ENCODE results near the gene NUFIP1.

The NUFIP1 gene

DNA sequence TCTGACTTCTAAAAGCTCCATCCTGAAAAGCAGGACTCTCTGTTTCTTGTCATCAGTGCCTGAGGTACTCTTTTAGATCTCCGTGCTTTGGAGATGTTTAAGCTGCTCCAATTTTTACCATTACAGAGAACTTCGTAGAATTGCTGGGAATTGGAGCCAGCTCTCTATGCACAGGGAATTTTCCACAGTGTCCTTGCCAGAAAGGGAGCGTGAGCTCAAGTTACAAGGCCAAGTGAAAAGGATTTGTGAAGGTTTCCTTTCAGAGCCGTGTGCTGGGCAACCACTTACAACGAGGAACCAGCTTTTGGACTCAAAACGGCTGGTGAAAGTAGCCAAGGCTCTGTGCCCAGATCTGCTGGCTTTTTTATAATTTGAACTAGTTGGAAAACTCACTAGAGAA is 82.6 kb downstream of the NUFIP1 start:
- no peaks in the 10 kb centered on the region for H3F3A ChIP-seq (ENCODE audit: control insufficient read depth, insufficient read depth)
- no peaks in the 10 kb centered on the region for H3K9me2 ChIP-seq (replicated peaks; ENCODE audit: control insufficient read depth, low read length)
- H3K9me3 ChIP-seq (ENCODE audit: control insufficient read depth, insufficient read depth, low read length) = no peaks in the 10 kb centered on the region
- H3K36me3 ChIP-seq (ENCODE audit: control insufficient read depth, low read length) = no peaks in the 10 kb centered on the region
- H3K27me3 ChIP-seq (ENCODE audit: control insufficient read depth, low read length) = peaks cover 26% of the 10 kb centered on the region
- H3K27ac ChIP-seq (ENCODE audit: low read depth, low read length) = no peak overlapping the region
- TF ChIP-seq EZH2phosphoT487 (IDR thresholded peaks at IDR 0.05; ENCODE audit: borderline replicate concordance, low read length) = no peak
- no peak for TF ChIP-seq CTCF (IDR thresholded peaks at IDR 0.05; ENCODE audit: low read depth, low read length, poor library complexity, severe bottlenecking)
- no peaks in the 10 kb centered on the region for H3K79me2 ChIP-seq (ENCODE audit: control insufficient read depth, low read length)
- no peak overlapping the region for H3K4me3 ChIP-seq (ENCODE audit: low read length)
- no peaks in the 10 kb centered on the region for H3K4me1 ChIP-seq (ENCODE audit: control insufficient read depth, low read length)
- no peak overlapping the region for H3K4me2 ChIP-seq (ENCODE audit: low read length)
- no peaks in the 10 kb centered on the region for H4K20me1 ChIP-seq (ENCODE audit: control insufficient read depth, insufficient read depth, low read depth, low read length)

DNA sequence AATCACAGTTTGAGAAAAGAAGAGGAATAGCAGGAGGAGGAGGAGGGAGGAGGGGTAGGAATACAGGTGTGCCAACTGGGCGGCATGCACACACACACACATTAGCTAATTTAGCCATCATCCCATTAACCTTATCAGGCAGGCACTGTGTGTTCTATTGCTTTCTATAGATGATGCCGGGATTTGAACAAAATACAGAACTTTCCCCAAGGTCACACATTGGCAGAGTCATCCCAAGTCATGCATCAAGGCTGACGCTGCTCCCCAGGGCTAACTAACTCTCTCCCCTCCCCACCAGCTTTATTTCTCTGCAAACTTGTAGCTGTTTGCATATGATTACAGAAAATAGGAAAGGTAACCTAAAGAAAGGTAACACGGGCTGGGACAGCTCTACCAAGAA is 83.0 kb downstream of the NUFIP1 start:
- Histone ChIP-seq H4K20me1 (ENCODE audit: control insufficient read depth, insufficient read depth, low read depth, low read length) (no peaks in the 10 kb centered on the region), H3K36me3 (ENCODE audit: control insufficient read depth, low read length) (no peaks in the 10 kb centered on the region), H3K9me2 (replicated peaks; ENCODE audit: control insufficient read depth, low read length) (no peaks in the 10 kb centered on the region), H3K79me2 (ENCODE audit: control insufficient read depth, low read length) (no peaks in the 10 kb centered on the region), H3K4me1 (ENCODE audit: control insufficient read depth, low read length) (no peaks in the 10 kb centered on the region), H3K27ac (ENCODE audit: low read depth, low read length) (no peak overlapping the region), H3K4me3 (ENCODE audit: low read length) (no peak overlapping the region), H3F3A (ENCODE audit: control insufficient read depth, insufficient read depth) (no peaks in the 10 kb centered on the region), H3K4me2 (ENCODE audit: low read length) (no peak overlapping the region), H3K9me3 (ENCODE audit: control insufficient read depth, insufficient read depth, low read length) (no peaks in the 10 kb centered on the region), H3K27me3 (ENCODE audit: control insufficient read depth, low read length) (peaks cover 26% of the 10 kb centered on the region)
- no peak for TF ChIP-seq CTCF (IDR thresholded peaks at IDR 0.05; ENCODE audit: low read depth, low read length, poor library complexity, severe bottlenecking)

GRCh38 chr13:44905556-44905955 is 83.7 kb downstream of the NUFIP1 start:
- TF ChIP-seq CTCF (IDR thresholded peaks at IDR 0.05; ENCODE audit: low read depth, low read length, poor library complexity, severe bottlenecking) = no peak
- no peak for TF ChIP-seq EZH2phosphoT487 (IDR thresholded peaks at IDR 0.05; ENCODE audit: borderline replicate concordance, low read length)
- H3K27ac ChIP-seq (ENCODE audit: low read depth, low read length) = no peak overlapping the region
- H3K36me3 ChIP-seq (ENCODE audit: control insufficient read depth, low read length) = no peaks in the 10 kb centered on the region
- H3K79me2 ChIP-seq (ENCODE audit: control insufficient read depth, low read length) = no peaks in the 10 kb centered on the region
- H3K4me2 ChIP-seq (ENCODE audit: low read length) = no peak overlapping the region
- H3K27me3 ChIP-seq (ENCODE audit: control insufficient read depth, low read length) = peaks cover 26% of the 10 kb centered on the region
- H3K9me3 ChIP-seq (ENCODE audit: control insufficient read depth, insufficient read depth, low read length) = no peaks in the 10 kb centered on the region
- H3K4me3 ChIP-seq (ENCODE audit: low read length) = no peak overlapping the region
- no peaks in the 10 kb centered on the region for H3K4me1 ChIP-seq (ENCODE audit: control insufficient read depth, low read length)
- no peaks in the 10 kb centered on the region for H3F3A ChIP-seq (ENCODE audit: control insufficient read depth, insufficient read depth)
- H4K20me1 ChIP-seq (ENCODE audit: control insufficient read depth, insufficient read depth, low read depth, low read length) = no peaks in the 10 kb centered on the region
- H3K9me2 ChIP-seq (replicated peaks; ENCODE audit: control insufficient read depth, low read length) = no peaks in the 10 kb centered on the region

DNA sequence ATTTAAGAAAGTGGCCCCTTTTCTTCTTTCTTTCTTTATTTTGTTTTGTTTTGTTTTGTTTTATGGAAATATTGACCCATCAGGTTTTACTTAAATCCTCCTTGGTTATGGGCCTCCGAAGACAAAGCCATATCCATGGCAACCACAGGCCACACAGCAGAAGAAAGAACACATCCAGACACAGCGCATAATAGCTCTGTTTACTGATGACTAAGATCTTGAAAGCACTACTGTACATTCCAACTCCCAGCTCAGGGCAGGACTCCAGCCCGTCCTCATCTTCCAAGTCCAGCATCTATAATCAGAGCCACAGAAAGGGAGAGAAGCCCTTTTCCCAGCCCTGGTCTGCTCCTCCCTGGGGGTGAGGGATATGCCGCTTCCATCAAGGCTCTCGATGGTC is 84.3 kb downstream of the NUFIP1 start:
- H4K20me1 ChIP-seq (ENCODE audit: control insufficient read depth, insufficient read depth, low read depth, low read length) = no peaks in the 10 kb centered on the region
- H3K4me1 ChIP-seq (ENCODE audit: control insufficient read depth, low read length) = no peaks in the 10 kb centered on the region
- no peaks in the 10 kb centered on the region for H3F3A ChIP-seq (ENCODE audit: control insufficient read depth, insufficient read depth)
- no peak overlapping the region for H3K4me2 ChIP-seq (ENCODE audit: low read length)
- H3K9me3 ChIP-seq (ENCODE audit: control insufficient read depth, insufficient read depth, low read length) = no peaks in the 10 kb centered on the region
- H3K79me2 ChIP-seq (ENCODE audit: control insufficient read depth, low read length) = no peaks in the 10 kb centered on the region
- H3K27ac ChIP-seq (ENCODE audit: low read depth, low read length) = no peak overlapping the region
- TF ChIP-seq EZH2phosphoT487 (IDR thresholded peaks at IDR 0.05; ENCODE audit: borderline replicate concordance, low read length) (no peak), CTCF (IDR thresholded peaks at IDR 0.05; ENCODE audit: low read depth, low read length, poor library complexity, severe bottlenecking) (no peak)
- no peak overlapping the region for H3K4me3 ChIP-seq (ENCODE audit: low read length)
- H3K27me3 ChIP-seq (ENCODE audit: control insufficient read depth, low read length) = peaks cover 26% of the 10 kb centered on the region
- H3K36me3 ChIP-seq (ENCODE audit: control insufficient read depth, low read length) = no peaks in the 10 kb centered on the region
- no peaks in the 10 kb centered on the region for H3K9me2 ChIP-seq (replicated peaks; ENCODE audit: control insufficient read depth, low read length)

Data from DOHH2 (cell line).